GM19452 (cell line): ENCODE data around the gene ATP1A4.
"Not testable (repeated sequence)": the region's sequence is repeated elsewhere in the genome, so short reads cannot be mapped to it uniquely, and the experiment has no call there.

Source experiments
- ATAC-seq: cut with Tn5 transposase; IDR thresholded peaks from one replicate; pipeline ENCODE4 v1.9.1; 2021; ENCODE audit not compliant: unreplicated experiment

The ATP1A4 gene

DNA sequence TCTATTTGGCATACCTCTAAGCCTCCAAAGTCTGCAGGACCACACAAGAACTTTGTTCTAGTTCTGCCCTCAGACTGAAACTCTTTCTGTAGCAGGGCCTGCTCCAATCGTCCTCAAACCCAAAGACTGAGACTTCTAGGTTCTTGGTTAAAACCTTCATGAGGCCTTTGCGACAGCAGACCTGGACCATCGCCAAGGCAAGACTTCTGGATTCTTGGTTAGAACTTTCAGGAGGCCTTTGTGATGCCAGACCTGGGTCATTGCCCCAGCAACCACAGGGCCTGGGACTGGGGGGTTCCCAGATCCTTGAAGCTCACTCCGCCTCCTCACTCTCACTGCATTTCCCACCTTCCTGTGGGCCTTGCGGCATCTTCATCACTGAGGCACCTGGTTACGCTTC lies at the start of gene ATP1A4:
TSS of gene ATP1A4 (plus strand) at position 301 of the 400 bp plus-strand sequence. CDS start 438 bp downstream, outside the sequence.
- no peak for ATAC-seq

DNA sequence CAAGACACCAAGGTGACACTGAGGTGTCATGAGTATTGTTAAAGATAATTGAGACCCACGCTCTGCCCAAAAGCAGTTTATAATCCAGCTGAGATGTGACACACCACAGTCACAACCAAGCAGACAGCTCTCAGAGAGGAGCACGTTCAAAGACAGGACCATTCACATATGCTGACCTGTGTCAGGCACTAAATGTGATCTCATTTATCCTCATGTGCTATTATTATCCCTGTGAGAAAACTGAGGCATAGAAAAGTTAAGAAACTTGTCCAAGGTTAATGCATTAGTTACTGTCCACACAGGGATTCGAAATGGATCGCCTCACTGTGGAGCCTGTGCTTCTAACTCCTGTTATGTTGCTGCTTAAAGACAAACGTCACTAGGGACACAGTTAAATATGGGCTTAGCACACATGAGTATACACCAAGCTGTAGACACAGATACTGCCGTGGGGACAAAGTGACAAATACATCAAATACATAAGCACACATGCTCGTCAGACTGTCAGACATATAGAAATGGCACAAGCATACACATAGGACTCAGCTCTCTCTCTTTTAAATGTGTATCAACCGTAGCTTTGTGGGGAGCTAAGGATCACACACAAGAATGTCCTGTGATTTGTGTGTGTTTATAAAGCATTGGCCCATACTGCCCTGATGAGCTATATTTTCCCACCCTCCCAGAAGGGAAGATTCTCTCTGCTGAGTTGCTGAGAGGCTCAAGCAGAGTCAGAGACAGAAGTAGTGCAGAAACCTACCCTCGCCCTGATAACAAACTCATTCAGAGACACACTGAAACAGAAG lies 49.5 kb upstream of the ATP1A4 start:
- no peak for ATAC-seq

DNA sequence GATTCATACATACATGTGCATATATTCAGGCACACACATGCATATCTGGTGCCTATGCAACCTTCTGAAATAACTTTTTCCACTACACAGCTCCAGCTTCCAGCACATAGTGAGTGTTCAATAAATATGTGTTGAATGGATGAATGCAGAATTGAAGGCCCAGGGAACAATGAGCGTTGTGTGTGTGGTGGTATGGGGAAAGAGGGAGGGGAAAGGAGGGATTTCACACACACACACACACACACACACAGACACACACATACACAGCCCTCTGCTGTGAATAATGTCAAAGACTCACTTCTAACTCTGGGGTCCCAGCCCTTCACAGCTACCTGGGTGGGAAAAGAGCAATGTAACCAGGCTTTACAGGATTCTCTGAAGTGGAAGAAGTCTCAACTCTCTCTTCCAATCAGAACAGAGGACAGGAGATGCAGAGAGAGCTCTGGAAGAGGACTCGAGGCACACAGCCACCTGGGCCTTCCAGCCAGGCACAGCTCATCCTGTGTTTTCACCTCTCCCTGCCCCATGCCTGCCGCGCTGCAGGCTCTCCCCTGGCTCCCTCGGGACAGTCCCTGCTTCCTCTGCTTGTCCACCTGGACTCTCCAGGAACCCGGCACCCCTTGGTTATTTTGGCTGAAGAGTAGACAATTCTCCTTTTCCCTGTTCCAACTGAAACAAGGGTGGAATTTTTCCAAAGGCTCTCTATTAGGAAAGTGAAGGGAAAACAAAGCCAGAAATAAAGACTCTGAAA lies 47.6 kb upstream of the ATP1A4 start:
- ATAC-seq = no peak

DNA sequence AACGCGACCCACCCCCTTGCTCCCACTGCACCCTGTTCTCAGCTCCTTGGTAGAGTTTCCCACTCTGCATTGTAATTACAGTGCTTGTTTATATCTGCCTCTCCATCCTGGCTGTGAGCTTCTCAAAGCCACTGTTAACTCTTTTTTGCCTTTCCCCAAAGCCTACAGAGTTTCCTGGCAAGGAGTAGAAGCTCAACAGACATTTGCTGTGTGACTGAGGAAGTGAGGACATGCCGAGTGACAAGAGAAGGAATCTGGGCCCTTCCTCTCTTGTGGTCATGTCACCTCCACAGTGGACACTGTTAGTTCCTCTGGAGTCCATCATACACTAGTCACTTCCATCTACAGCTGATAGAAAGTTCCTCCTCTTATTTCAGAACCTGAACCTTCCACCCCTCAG lies 46.9 kb upstream of the ATP1A4 start:
- no peak for ATAC-seq

DNA sequence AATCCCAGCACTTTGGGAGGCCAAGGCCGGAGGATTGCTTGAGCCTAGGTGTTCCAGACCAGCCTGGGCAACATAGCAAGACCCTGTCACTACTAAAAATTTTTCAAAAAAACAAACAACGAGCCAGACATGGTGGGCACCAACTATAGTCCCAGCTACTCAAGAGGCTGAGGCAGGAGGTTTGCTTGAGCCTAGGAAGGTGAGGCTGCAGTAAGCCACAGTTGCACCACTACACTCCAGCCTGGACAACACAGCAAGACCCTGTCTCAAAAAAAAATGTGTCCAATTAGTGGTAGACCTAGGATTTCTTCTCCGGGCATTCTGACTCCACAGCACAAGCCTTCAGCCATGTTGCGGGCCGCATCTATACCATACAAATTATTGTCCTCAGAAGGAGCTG lies 46.2 kb upstream of the ATP1A4 start:
- no peak for ATAC-seq

DNA sequence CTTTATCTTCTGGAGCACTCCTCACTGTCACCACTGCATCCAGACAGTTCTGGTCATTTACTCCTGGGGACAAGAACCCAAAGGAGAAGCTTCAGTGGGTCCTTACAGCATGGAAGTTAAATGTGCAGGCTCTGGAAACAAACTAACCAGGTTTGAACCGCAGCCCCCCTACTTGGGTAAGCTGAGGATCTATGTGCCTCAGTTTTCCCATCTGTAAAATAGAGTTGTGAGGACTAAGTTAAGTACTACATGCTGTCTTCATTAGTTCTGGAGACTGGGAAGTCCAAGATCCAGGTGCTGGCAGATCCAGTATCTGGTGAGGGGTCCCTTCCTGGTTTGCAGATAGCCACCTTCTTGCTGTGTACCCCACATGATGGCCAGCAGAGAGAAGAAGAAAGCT lies 43.9 kb upstream of the ATP1A4 start:
- no peak for ATAC-seq

DNA sequence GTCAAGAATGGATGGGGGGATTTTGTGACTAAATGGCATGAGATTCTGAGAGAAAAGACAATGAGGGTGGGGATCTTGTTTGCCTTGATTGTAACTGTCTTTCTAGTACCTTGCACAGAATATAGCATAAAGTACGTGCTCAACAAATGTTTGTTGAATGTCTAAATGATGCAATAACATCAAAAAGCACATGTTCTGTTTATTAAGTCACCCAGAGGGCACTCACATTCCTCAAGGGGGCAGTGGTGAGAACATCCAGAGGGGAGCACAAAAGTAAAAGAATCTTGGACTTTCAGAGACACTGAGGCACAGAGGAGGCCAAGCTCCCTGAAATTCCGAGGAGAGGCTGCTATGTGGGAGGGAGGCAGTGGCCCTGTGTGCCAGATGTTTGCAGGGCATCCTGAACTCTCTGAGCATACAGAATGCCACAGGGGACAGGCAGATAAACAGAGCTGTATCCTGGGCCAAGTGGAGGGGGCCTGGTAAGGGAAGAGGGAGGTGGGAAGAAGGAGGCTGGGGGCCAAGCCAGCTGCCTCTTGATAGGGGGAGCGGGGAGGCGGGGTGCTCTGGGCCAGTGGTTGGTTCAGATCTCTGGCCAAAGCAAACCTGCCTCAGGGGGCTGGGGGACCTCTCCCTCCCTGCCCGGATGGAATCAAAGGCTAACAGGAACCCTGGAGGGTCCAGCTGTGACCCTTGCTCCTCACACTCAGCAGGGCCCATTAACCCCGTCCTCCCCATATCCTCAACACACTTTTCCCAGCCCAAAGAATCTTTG lies 42.3 kb upstream of the ATP1A4 start:
- no peak for ATAC-seq

DNA sequence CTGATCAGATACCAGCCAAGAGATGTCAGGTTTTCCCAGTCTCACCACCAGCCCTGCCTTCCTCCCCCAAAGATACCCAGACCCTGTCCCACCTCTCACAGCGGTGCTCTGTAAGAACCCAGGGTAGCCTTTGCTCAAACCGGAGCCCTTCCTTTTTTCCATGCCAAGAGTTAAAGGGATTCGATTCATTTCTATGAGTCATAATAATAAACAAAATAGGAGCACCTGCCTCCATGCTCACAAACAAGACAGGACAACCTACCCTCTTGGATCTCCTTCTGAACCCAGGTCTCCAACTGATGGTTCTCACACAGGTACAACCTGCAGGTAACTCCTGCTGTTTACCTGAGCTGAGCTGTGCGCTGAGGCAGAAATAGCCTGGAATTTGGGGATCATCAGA lies 41.7 kb upstream of the ATP1A4 start:
- ATAC-seq = no peak

DNA sequence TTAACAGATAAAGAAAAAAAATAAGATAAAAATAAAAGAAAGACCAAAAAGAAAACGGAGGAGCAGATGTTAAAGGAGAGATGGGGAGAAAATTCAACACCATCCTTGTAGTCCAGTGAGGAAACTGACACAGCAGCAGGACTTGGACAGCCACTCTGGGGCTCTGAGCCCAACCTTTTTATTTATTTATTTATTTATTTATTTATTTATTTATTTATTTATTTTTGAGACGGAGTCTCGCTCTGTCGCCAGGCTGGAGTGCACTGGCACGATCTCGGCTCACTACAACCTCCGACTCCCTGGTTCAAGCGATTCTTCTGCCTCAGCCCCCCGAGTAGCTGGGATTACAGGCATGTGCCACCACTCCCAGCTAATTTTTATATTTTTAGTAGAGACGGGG lies 39.9 kb upstream of the ATP1A4 start:
- ATAC-seq = not testable (repeated sequence)

DNA sequence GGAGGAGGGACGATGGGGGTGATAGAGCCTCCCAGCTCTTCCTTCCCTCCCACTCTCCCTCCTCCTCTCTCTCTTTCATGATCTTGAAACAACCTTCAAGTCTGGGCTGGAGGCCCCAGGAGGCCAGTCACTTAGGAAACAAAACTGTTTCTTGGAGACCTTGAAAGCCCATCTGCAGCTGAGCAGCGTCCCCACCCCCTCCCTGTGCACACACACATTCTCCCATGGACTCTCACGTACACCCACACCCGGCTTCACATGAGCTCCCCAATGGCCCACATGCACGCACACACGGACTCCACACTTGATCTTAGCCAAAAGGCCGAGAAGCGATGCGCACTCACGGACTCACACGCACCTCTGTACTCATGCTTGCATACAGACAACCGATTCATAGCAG lies 39.0 kb upstream of the ATP1A4 start:
- ATAC-seq = no peak

DNA sequence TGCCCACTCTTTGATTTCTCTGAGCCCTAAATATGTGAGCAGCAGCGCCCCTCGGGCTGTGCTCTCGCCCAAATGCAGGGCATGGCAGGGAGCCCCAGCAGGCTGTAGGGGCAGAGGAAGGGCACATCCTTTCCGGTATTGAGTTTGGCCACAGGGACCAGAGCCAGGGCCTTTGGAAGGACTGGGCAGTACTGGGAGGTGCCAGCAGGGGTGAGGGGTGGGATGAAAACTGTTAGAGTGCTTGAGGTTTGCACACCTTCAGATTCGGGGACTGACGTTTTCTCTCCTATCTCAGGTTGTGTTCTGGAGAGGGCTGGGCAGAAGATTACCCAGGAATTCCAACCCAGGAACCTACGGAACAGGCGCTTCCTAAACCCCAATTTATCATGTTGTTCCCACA lies 38.0 kb upstream of the ATP1A4 start:
- no peak for ATAC-seq

DNA sequence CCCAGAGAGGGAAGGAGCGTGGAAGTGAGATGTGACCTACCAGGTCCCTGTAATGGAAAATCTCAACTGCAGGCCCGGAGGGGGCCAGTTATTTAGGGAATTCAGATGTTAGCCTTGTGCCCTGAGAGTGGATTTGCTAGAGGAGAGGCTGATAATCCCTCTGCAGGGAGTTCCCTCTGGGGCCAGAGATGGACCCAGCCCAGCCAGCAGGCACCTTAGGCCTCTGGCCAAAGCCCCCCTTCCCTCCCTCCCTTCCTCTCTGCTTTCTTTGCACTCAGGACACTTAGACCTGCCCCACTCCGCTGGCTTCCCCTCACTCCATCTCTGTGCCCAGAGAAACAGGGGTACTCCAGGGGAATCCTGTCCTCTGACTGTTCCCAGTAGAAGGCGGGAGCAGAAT lies 37.3 kb upstream of the ATP1A4 start:
- ATAC-seq = no peak

DNA sequence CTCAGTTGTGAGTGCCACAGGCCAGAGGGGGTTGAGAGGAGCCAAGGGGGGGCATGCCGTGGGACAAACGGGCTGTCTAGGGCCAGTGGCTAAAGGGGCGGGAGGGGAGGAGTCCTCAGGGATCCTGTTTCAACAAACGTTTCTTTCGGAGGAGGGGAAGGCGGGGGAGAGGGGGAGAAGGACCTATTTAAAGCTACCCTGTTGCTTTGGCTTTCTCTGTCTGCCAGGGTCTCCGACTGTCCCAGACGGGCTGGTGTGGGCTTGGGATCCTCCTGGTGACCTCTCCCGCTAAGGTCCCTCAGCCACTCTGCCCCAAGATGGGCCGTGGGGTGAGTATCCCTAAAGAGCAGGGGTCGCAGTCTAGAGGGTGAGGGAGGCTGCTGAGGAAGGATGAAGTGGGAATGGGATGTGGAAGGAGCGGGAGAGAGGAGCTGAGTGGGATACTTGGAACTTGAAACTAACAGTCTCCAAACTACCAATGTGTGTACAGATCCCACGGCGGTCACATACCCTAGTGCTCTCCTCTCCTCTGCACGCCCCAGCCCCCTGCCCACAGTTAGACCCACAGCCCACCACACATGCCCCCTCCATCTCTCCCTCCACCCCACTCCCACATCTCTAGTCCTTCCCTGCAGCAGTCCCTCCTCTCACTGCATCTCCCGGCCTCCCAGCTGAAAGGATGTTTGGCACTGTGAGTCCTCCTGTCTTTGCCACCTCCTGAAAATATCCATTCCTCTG lies 35.7 kb upstream of the ATP1A4 start, which contains the start of gene ATP1A2:
TSS of gene ATP1A2 (plus strand) at position 215 of the 738 bp plus-strand sequence. CDS start at position 318, 103 bp downstream.
- ATAC-seq = no peak

DNA sequence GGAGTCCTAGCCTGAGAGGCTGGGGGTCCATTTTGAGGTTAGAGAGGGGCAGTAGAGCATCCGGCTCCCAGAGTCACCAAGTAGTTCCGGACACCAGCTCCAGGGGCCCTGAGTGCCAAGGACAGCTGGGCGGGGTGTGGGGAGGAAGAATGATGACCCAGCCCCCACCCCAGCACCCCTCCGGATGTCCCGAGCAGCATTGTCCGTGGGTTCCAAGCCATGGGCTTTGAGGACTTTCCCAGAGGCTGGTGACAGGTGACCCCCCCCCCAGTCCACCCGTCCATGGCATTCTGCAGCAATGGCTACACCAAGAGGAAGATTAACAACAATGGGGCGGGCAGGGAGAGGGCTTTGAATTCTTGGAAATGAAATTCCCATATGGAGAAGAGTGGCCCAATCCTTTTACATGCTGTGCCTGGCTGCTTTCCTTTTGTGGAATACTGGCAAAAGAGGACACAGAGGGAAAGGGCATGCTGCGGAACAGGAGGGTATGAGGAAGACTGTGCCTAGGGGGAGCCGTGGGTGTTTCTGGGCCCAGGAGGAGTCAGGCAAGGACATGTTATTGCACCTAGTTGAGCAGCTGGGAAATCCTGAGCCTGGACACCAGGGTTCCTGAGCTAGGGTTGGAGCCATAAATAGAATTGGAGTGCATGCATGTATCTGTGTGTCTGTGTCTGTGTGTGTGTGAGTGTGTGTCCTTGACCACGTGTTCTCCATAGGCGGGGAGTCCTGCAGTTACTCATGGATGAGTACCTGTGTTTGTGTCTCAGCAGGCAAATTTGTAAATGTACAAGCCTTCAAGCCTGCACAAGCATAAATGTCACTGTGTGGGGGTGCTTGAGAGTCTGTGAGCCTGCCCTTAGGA lies 34.9 kb upstream of the ATP1A4 start:
- no peak for ATAC-seq

DNA sequence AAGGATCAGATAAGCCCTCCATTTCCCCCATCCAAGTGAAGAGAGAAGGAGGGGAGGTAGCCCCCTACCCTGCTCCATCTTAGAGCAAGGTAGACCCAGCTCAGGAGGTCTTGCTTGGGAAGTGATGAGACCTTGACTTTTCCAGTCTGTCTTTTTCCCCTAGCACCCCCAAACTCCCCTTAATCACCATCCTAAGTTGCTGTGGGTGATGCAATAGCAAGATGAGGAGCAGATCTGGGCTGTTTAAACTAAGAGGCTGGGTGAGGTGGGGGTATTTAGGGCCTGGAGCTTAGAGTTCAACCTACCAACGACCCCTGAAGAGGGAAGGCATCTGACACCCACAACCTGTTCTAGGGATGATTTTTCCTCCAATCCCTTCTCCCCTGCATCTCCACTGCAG lies 34.1 kb upstream of the ATP1A4 start:
- ATAC-seq = no peak

DNA sequence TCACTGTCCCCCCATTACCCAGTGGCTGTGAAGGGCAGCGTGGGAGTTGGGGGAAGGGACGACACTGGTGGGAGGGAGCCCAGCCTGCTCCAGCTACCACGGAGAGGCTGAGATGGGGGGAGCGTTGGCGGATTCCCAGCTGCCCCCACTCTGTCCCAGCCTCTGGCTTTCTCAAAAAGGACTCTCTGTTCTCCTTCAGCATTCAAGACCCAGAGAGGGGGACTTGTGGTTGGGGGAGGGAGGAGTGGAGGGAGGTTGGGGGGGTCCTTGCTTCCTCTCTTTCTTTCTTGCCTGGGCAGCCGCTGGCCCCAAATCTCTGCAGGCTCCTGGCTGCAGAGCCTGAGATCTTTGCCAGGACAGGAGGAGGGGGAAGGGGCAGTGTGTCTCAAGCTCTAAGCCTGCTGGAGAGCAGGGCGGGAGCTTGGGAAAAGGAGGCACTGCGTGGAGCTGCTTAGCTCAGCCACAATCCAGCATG lies 33.7 kb upstream of the ATP1A4 start:
- no peak for ATAC-seq

DNA sequence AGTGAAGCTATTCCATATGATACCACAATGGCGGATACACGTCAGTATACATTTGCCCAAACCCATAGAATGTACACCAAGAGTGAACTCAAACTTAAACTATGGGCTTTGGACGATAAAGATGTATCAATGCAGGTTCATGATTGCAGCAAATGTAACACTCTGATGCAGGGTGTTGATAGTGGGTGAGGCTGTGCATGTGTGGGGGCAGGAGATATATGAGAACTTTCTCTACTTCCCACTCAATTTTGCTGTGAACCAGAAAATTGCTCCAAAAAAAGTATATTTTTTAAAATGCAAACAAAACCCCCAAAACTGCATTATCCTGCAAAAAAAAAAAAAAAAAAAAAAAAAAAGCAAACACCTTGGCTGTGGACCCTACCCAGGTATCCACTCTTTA lies 32.5 kb upstream of the ATP1A4 start:
- ATAC-seq = no peak

DNA sequence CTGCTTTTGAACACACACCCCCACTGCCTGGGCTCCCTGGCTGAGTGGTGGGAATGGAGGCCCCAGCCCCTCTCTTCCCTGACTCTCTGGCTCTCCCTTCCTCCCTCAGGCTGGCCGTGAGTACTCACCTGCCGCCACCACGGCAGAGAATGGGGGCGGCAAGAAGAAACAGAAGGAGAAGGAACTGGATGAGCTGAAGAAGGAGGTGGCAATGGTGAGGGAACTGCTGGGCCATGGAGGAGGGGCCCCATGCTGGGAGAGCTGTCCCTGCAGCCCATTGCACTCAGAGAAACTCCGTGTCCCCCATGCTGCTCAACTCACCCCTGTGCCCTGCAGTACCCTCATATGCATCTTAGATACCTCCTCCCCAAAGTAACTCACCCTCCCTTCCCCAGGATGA lies 30.6 kb upstream of the ATP1A4 start:
- ATAC-seq = no peak

DNA sequence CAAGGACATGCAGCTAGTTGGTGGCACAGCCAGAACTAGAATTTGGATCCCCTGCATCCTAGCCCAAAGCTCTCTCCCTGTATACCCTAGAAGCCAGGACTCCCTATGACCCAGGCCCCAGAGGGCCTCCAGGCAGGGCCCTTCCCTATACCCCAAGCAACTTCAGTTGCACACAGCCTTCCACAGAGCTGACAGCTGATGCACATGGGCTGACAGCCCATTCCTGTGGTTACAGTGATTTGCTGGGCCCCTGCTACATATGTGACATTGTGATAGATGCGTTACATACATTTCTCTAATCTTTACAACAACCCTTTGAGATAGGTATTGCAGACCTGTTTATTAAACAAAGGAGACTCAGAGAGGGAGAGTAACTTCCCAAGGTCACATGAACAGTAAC lies 30.0 kb upstream of the ATP1A4 start:
- no peak for ATAC-seq

DNA sequence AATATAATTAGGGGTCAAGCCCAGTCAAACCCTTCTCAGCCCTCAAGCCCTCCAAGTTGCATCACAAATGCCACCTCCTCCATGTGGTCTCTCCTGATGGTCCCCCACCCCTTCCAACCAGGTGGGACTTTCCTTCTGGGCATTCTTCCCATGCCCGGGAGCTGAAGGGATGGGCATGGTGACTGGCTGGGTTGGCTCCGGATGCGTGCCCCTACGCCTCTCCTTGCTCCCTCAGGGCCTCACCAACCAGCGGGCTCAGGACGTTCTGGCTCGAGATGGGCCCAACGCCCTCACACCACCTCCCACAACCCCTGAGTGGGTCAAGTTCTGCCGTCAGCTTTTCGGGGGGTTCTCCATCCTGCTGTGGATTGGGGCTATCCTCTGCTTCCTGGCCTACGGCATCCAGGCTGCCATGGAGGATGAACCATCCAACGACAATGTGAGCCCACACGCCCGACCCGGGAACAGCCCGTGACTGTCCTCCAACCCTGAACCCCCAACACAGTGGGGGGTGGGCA lies 28.4 kb upstream of the ATP1A4 start:
- no peak for ATAC-seq
